ENCODE data around the gene FCSK.

FCSK gene

GRCh38 chr16:70526403-70526802 is 72.0 kb downstream of the FCSK start:
- H3K4me3 ChIP-seq (ENCODE audit: low read depth, low read length): no peak overlapping the region
- no peak for TF ChIP-seq CTCF (IDR thresholded peaks at IDR 0.05; ENCODE audit: insufficient read depth, low read length, missing control alignments)
- POLR2A ChIA-PET: interaction anchor here (0.7 kb wide), 1 partner anchor 27 kb away, joined by 3 read pairs; no protein-coding TSS in a partner anchor

GRCh38 chr16:70527315-70527996 is 73.1 kb downstream of the FCSK start:
- ChIA-PET POLR2A (interaction anchor here (0.5 kb wide), 1 partner anchor 37 kb away, joined by 3 read pairs; no protein-coding TSS in a partner anchor), CTCF (interaction anchor here (10.5 kb wide), 1 partner anchor 125 kb away, joined by 126 read pairs; no protein-coding TSS in a partner anchor)
- no peak for DNase-seq (ENCODE audit: low read depth, low spot score)
- no peak overlapping the region for H3K4me3 ChIP-seq (ENCODE audit: low read depth, low read length)
- TF ChIP-seq CTCF (IDR thresholded peaks at IDR 0.05; ENCODE audit: insufficient read depth, low read length, missing control alignments): no peak

More at GRCh38 chr16:70526403-70526802, 72.0 kb downstream of the FCSK start:
- DNase-seq (ENCODE audit: low read depth, low spot score): no peak
- CTCF ChIA-PET: interaction anchor here (1.8 to 10.5 kb wide), 3 partner anchors 8 to 157 kb away, joined by 4 to 126 read pairs (median 7); no protein-coding TSS in a partner anchor

DNA sequence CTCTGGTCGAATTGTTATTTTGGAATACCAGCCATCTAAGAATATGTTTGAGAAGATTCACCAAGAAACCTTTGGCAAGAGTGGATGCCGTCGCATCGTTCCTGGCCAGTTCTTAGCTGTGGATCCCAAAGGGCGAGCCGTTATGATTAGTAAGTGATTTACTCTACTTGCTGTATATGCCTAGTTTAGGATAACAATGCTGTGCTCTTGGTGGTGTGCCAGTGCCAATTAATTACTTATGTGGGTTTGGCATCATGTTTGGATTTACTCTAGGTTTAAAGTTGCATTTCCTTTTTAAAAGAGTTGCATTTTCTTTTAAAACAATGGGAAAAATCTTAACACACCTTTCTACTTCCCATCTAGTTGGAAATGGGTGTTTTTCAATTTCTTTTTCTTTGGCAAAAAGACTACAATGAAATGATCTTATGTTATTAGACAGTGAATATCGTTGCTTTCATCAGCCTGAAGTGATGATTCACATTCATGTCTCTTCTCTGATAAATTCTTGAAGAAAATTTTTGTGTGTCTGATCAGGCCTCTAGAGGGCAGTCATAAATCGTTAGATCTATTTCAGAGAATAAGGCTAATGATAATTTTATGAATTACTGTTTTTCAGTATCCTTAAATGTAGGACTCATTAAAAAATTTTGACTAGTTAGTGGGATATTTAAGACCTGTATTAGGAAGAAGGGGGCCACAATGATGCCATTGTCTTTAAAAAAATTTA is 74.8 kb downstream of the FCSK start:
- DNase-seq (ENCODE audit: low read depth, low spot score): no peak
- peak; percentile 35 for TF ChIP-seq CTCF (IDR thresholded peaks at IDR 0.05; ENCODE audit: insufficient read depth, low read length, missing control alignments)
- H3K4me3 ChIP-seq (ENCODE audit: low read depth, low read length): no peak overlapping the region
- ChIA-PET POLR2A (interaction anchor here (0.7 kb wide), 1 partner anchor 151 kb away, joined by 3 read pairs; no protein-coding TSS in a partner anchor), CTCF (interaction anchor here (0.8 to 10.5 kb wide), 7 partner anchors 10 to 242 kb away, joined by 3 to 126 read pairs (median 4); no protein-coding TSS in a partner anchor)

All from AG04449 (cell line).